Breast epithelium (tissue), 4 donors: ENCODE measurements around the gene RBM33. TPM values are rescaled to one million over a fixed set of nuclear protein-coding genes. Genes with fewer than 3 reads are reported as not detected.

ENCODE experiments used
- DNase-seq, 2 donors: peaks; one replicate each; pipeline ENCODE4 v3.0.0-alpha.2; 2019; ENCODE audit warnings: low spot score in 2 of 2
- H3K27ac ChIP-seq, 2 donors: fragments of 200-600 bp; sonication (generic) in 1 of 2; one replicate each; pipeline ENCODE4 v1.5.1; 2016 to 2019; ENCODE audit warnings: mild to moderate bottlenecking in 1 of 2
- H3K27me3 ChIP-seq, 2 donors: fragments of 200-600 bp; sonication (generic) in 1 of 2; one replicate each; pipeline versions ENCODE4 v1.5.1 to v1.6.0; 2017 to 2019; ENCODE audit warnings: control low read depth in 1 of 2, mild to moderate bottlenecking in 1 of 2
- H3K36me3 ChIP-seq: fragments of 200-600 bp; one replicate; pipeline ENCODE4 v1.5.1; 2019
- H3K4me1 ChIP-seq, 2 donors: fragments of 200-600 bp; sonication (generic); one replicate each; pipeline ENCODE4 v1.5.1; 2016 to 2019; ENCODE audit warnings: control low read depth in 1 of 2
- H3K4me3 ChIP-seq, 3 donors: fragments of 200-600 bp; sonication (generic); 1 replicate in 2 of 3; 2 replicates in 1 of 3; pipeline ENCODE4 v1.5.1; 2016 to 2019; ENCODE audit warnings: mild to moderate bottlenecking in 3 of 3, moderate library complexity in 2 of 3
- H3K9me3 ChIP-seq, 2 donors: fragments of 200-600 bp; sonication (generic) in 1 of 2; one replicate each; pipeline ENCODE4 v1.5.1; 2016 to 2019; ENCODE audit warnings: control low read depth in 1 of 2
- POLR2A ChIP-seq: fragments of 450-650 bp; IDR thresholded peaks from one replicate; pipeline ENCODE4 v1.6.1; 2016; ENCODE audit warnings: antibody characterized with exemption, mild to moderate bottlenecking, moderate library complexity
- POLR2AphosphoS5 ChIP-seq, 3 donors: sonication (generic); formaldehyde crosslinking; IDR thresholded peaks; one replicate each; pipeline ENCODE4 v1.6.1; 2017; ENCODE audit warnings: antibody characterized with exemption in 3 of 3
- intact Hi-C: fragments of 100-400 bp; cut with DNase I; formaldehyde crosslinking; loops from one replicate; pipeline ENCODE4 v1.15.1; 2023; ENCODE audit warnings: low total_unique reads
- total RNA-seq, 3 donors: library from RNA; depleted of rRNA; stranded (reverse); fragments of >200 nt; gene quantifications; one replicate each; pipeline ENCODE4 v1.1.0, GENCODE V29; 2016
- TF ChIP-seq, protein P1 (sequence below), 3 donors: fragments of 450-650 bp; IDR thresholded peaks; one replicate each; pipeline ENCODE4 v1.5.1; 2016 to 2017; ENCODE audit warnings: antibody characterized with exemption in 3 of 3, mild to moderate bottlenecking in 3 of 3, moderate library complexity in 3 of 3

RBM33 gene
- total RNA-seq, 3 donors from 2014 or later, result 34.9 to 58.8 (median 46.5) TPM

DNA sequence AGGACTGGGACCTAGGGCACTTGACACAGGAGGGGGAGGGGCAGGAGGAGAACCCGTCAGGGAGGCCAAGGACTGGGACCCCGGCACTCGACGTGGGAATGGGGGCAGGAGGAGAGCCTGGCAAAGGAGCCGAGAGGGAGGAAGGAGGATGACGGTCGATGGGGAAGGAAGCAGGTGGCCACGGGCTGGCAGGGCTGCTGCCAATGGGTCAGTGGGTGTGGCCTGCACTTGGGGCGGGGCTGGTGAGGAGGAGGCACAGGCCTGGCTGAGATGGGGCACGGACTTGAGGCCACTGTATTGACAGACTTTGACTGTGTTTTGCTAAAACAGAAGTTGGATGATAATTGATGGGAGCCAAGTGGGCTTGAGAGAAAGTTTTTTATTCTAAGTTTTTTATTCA, 68.9 kb downstream of the RBM33 start:
- intact Hi-C loops, result no loop called here
- peaks cover 4% of the 10 kb centered on the region for H3K36me3 ChIP-seq
- no peaks in the 10 kb centered on the region for H3K9me3 ChIP-seq
- no peak for DNase-seq
- no peak overlapping the region for H3K27ac ChIP-seq
- H3K27me3 ChIP-seq, result no peaks in the 10 kb centered on the region
- no peaks in the 10 kb centered on the region for H3K4me1 ChIP-seq
- H3K4me3 ChIP-seq, result no peak overlapping the region
- TF ChIP-seq POLR2A (no peak), POLR2AphosphoS5 (IDR thresholded peaks at IDR 0.05) (no peak)
- TF ChIP-seq, protein P1, sequence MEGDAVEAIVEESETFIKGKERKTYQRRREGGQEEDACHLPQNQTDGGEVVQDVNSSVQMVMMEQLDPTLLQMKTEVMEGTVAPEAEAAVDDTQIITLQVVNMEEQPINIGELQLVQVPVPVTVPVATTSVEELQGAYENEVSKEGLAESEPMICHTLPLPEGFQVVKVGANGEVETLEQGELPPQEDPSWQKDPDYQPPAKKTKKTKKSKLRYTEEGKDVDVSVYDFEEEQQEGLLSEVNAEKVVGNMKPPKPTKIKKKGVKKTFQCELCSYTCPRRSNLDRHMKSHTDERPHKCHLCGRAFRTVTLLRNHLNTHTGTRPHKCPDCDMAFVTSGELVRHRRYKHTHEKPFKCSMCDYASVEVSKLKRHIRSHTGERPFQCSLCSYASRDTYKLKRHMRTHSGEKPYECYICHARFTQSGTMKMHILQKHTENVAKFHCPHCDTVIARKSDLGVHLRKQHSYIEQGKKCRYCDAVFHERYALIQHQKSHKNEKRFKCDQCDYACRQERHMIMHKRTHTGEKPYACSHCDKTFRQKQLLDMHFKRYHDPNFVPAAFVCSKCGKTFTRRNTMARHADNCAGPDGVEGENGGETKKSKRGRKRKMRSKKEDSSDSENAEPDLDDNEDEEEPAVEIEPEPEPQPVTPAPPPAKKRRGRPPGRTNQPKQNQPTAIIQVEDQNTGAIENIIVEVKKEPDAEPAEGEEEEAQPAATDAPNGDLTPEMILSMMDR (IDR thresholded peaks at IDR 0.05), result no peak

DNA sequence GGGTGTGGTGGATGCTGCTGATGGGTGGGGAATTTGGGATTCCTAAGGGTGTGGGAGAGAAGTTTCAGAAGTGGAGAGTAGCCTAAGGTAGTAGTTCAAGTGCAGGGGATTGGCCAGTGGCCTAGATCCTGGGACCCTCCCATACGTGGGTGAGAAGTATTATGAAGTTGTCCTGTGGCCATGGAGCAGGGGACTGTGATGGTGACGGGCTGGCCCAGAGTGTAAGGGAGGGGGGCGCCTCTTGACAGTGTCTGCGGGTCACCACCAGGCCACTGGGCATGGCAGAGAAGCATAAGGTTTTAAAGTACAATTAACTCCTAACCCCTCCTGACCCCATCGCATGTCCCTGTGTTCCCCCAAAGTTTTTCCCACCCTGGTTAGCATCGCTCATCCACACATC, 70.2 kb downstream of the RBM33 start:
- no peaks in the 10 kb centered on the region for H3K9me3 ChIP-seq
- intact Hi-C loops, result no loop called here
- TF ChIP-seq POLR2A (no peak), POLR2AphosphoS5 (IDR thresholded peaks at IDR 0.05) (no peak)
- TF ChIP-seq, protein P1 (IDR thresholded peaks at IDR 0.05), result no peak
- H3K4me3 ChIP-seq, result no peak overlapping the region
- H3K27ac ChIP-seq, result no peak overlapping the region
- peaks cover 4% of the 10 kb centered on the region for H3K36me3 ChIP-seq
- no peaks in the 10 kb centered on the region for H3K27me3 ChIP-seq
- H3K4me1 ChIP-seq, result no peaks in the 10 kb centered on the region
- DNase-seq, result no peak

DNA sequence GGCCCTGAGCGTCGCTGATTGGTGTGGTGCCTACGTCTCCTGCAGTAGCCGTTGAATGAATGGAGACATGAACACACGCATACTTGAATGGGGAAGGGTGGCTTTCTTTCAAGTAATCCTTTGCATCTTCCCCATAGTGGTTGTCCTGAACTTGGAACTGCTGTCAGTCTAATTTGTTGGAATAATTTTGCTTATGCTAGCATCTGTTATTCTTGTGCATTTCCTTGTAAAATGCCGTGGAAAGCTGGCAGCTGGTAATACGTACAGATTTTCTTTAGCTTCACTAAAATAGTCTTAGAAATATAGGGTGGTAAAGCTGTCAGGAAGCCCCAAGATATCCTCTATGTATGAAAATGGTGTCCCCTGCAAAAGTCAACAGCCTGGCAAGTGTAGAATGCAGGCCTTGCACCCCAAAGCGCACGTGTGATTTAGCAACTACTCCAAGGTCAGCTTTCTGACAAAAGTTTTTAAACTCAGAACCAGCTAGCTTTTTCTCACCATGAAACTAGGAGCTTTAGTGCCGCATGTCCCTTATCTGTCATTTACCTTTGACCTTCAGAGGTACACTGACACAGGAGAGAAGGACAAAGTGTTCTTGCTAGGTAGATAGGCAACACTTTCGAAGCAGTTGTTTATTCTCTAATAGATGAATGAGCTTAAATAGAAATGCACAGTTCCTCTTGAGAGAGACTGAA, 70.8 kb downstream of the RBM33 start:
- Histone ChIP-seq H3K36me3 (peaks cover 4% of the 10 kb centered on the region), H3K27me3 (no peaks in the 10 kb centered on the region), H3K4me3 (no peak overlapping the region), H3K9me3 (no peaks in the 10 kb centered on the region), H3K27ac (no peak overlapping the region), H3K4me1 (no peaks in the 10 kb centered on the region)
- DNase-seq, result no peak
- intact Hi-C loops, result no loop called here
- no peak for TF ChIP-seq POLR2AphosphoS5 (IDR thresholded peaks at IDR 0.05)
- no peak for TF ChIP-seq POLR2A
- TF ChIP-seq, protein P1 (IDR thresholded peaks at IDR 0.05), result no peak

DNA sequence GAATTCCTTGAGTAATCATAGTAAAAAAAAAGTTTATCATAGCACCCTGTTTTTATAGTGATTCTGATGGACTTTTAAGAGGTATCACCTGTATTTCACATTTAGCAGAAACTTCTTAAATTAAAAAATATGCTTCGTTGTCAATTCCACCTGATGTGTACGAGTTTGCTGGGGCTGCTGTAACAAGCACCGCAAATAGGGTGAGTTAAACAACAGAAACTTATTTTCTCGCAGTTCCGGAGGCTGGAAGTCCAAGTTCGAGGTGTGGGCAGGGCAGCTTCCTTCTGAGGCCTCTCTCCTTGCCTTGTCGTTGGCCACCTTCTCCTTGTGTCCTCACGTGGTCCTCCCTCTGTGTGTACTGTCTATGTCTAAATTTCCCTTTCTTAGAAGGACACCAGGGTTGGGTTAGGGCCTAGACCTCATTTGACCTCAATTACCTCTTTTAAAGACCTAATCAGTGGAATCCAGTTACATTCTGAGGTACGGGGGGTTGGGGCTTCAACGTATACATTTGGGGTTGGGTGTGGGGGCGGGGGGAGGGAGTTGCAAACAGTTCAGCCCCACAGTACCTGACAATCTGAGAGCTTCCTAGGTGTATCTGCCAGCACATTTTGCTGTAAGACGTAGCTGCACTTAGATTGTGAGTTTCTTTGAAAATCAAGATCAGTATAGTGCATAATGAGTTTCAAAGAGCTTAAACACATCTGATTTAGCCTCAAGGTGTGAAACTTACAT, 72.7 kb downstream of the RBM33 start:
- no peak overlapping the region for H3K27ac ChIP-seq
- TF ChIP-seq POLR2A (no peak), POLR2AphosphoS5 (IDR thresholded peaks at IDR 0.05) (no peak)
- TF ChIP-seq, protein P1 (IDR thresholded peaks at IDR 0.05), result no peak
- DNase-seq, result no peak
- no peaks in the 10 kb centered on the region for H3K36me3 ChIP-seq
- H3K4me1 ChIP-seq, result no peaks in the 10 kb centered on the region
- no peaks in the 10 kb centered on the region for H3K9me3 ChIP-seq
- H3K4me3 ChIP-seq, result no peak overlapping the region
- H3K27me3 ChIP-seq, result no peaks in the 10 kb centered on the region
- intact Hi-C loops, result no loop called here

DNA sequence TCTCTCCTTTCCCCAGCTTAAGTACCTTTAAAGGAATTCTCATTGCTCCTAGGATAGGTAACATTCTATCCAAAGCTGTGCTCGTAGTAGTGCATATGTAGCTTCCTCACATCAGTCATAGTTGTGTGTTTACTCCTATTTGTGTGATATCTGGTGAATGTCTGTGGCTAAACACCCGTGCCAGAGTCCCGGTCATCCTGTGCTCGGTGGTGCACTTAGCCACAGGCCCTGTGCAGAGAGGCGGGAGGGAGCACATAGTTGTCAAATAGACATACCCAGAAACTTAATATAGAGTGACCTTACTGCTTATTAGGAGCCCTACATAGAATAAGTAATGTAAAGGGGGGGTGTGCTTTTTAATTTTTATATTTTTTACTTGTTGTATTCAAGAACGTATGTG, 76.6 kb downstream of the RBM33 start:
- no peaks in the 10 kb centered on the region for H3K9me3 ChIP-seq
- intact Hi-C loops, result no loop called here
- no peaks in the 10 kb centered on the region for H3K36me3 ChIP-seq
- no peak overlapping the region for H3K4me3 ChIP-seq
- TF ChIP-seq, protein P1 (IDR thresholded peaks at IDR 0.05), result no peak
- TF ChIP-seq POLR2AphosphoS5 (IDR thresholded peaks at IDR 0.05) (no peak), POLR2A (no peak)
- H3K27ac ChIP-seq, result no peak overlapping the region
- H3K4me1 ChIP-seq, result no peaks in the 10 kb centered on the region
- no peak for DNase-seq
- no peaks in the 10 kb centered on the region for H3K27me3 ChIP-seq
